AG09309 (cell line): Measurements from ENCODE around the gene FBXO45.
A peak's percentile ranks its signal among the peaks of the same experiment; 100 is the strongest.

Experiments
- DNase-seq: peaks from one replicate; pipeline ENCODE4 v3.0.0-alpha.2; 2010; ENCODE audit warnings: low read depth
- H3K4me3 ChIP-seq: 2 replicates; pipeline ENCODE4 v1.5.1; 2011; ENCODE audit warnings: mild to moderate bottlenecking, low read depth, low read length, moderate library complexity; ENCODE audit not compliant: control insufficient read depth
- CTCF ChIP-seq: IDR thresholded peaks from 2 replicates; pipeline ENCODE4 v1.5.1; 2011; ENCODE audit warnings: mild to moderate bottlenecking, low read depth, low read length, inconsistent platforms; ENCODE audit not compliant: insufficient read depth, control insufficient read depth; ENCODE audit errors: missing control alignments

FBXO45 gene

GRCh38 chr3:196602673-196603072 is 34.2 kb downstream of the FBXO45 start:
- H3K4me3 ChIP-seq: no peak overlapping the region
- TF ChIP-seq CTCF: no peak
- DNase-seq: no peak

GRCh38 chr3:196603683-196604082 is 35.2 kb downstream of the FBXO45 start:
- no peak for TF ChIP-seq CTCF
- no peak overlapping the region for H3K4me3 ChIP-seq
- DNase-seq: no peak

- no peak for DNase-seq
- H3K4me3 ChIP-seq: no peak overlapping the region
- TF ChIP-seq CTCF: no peak
Measured at GRCh38 chr3:196604548-196604947, 36.1 kb downstream of the FBXO45 start.

GRCh38 chr3:196608693-196609092 is 40.2 kb downstream of the FBXO45 start:
- no peak for TF ChIP-seq CTCF
- DNase-seq: no peak
- H3K4me3 ChIP-seq: no peak overlapping the region

GRCh38 chr3:196609343-196609775 is 40.9 kb downstream of the FBXO45 start:
- H3K4me3 ChIP-seq: no peak overlapping the region
- TF ChIP-seq CTCF: peak; percentile 91
- peak; percentile 13 for DNase-seq

- no peak for DNase-seq
- no peak overlapping the region for H3K4me3 ChIP-seq
- no peak for TF ChIP-seq CTCF
Measured at GRCh38 chr3:196609805-196610515, 41.5 kb downstream of the FBXO45 start.
